H1 (cell line): ENCODE measurements around the gene SH3BP2.

Experiments
- BCL11A ChIP-seq, 2 experiments: IDR thresholded peaks; one replicate each; pipeline ENCODE4 v1.6.1; 2011; ENCODE audit warnings: low read depth in 2 of 2, low read length in 2 of 2, mild to moderate bottlenecking in 2 of 2
- CHD2 ChIP-seq: IDR thresholded peaks from 2 replicates; pipeline ENCODE4 v1.6.1; 2012; ENCODE audit warnings: low read length, improper control_type of control experiment
- CREB1 ChIP-seq: IDR thresholded peaks from 2 replicates; pipeline ENCODE4 v1.6.1; 2012; ENCODE audit warnings: inconsistent platforms
- CTCF ChIP-seq, 3 experiments: IDR thresholded peaks; 1 replicate in 2 of 3; 2 replicates in 1 of 3; pipeline versions ENCODE4 v1.5.1 to v1.6.1; 2011; ENCODE audit warnings: low read length in 3 of 3, mild to moderate bottlenecking in 3 of 3, inconsistent platforms in 2 of 3, low read depth in 1 of 3, moderate library complexity in 1 of 3; ENCODE audit not compliant: insufficient read depth in 1 of 3; ENCODE audit errors: control extremely low read depth in 1 of 3
- GABPA ChIP-seq: IDR thresholded peaks from 2 replicates; pipeline ENCODE4 v1.6.1; 2011; ENCODE audit warnings: mild to moderate bottlenecking, low read length, moderate library complexity, borderline replicate concordance; ENCODE audit not compliant: insufficient read depth
- JUN ChIP-seq: IDR thresholded peaks from 2 replicates; pipeline ENCODE4 v1.6.1; 2011; ENCODE audit warnings: low read depth, mild to moderate bottlenecking, improper control_type of control experiment, low read length
- POLR2A ChIP-seq, 2 experiments: IDR thresholded peaks; 1 replicate in 1 of 2; 2 replicates in 1 of 2; pipeline ENCODE4 v1.6.1; 2011; ENCODE audit warnings: low read depth in 2 of 2, low read length in 2 of 2, mild to moderate bottlenecking in 2 of 2; ENCODE audit errors: control extremely low read depth in 1 of 2
- RAD21 ChIP-seq, 2 experiments: IDR thresholded peaks in 1 of 2; conservative IDR thresholded peaks in 1 of 2; 2 replicates each; pipeline ENCODE4 v1.6.1; 2011; ENCODE audit warnings: low read depth in 2 of 2, low read length in 2 of 2, improper control_type of control experiment in 1 of 2, inconsistent platforms in 1 of 2, mild to moderate bottlenecking in 1 of 2, moderate library complexity in 1 of 2
- TBP ChIP-seq: IDR thresholded peaks from 2 replicates; pipeline ENCODE4 v1.6.1; 2011; ENCODE audit warnings: low read depth, low read length, improper control_type of control experiment

DNA sequence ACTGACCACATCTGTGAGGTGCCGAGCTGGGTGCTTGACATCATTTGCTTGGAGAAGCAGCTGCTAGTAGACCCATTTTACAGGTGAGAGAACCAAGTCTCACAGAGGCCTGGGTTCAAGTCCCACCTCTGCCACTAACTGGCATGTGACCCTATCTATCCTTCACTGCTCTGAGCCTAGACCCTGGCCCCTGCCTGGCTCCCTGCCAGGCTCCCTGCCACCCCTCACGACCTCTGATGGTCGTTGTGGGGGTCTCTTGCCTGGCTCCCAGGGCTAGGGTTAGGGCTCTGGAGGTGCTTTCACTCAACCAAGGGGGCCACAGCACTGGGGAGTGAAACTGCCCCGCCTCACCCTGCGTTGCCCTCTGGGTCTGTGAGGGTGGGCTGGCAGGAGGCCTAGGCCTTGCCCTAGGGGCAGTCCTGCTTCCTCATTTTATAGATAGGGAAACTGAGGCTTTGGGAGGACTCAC lies 43.5 kb downstream of the SH3BP2 start:
- TF ChIP-seq CREB1 (no peak), TBP (no peak), JUN (no peak), RAD21 (IDR thresholded peaks at IDR 0.05 in 1 of 2, conservative IDR thresholded peaks at IDR 0.05 in 1 of 2; ENCODE audit: low read depth in 2 of 2, low read length in 2 of 2) (no peak), CTCF (IDR thresholded peaks at IDR 0.05; ENCODE audit: control extremely low read depth in 1 of 3, insufficient read depth in 1 of 3, low read depth in 1 of 3, low read length in 3 of 3) (no peak), CHD2 (no peak), GABPA (no peak), BCL11A (IDR thresholded peaks at IDR 0.05; ENCODE audit: low read depth in 2 of 2, low read length in 2 of 2) (no peak), POLR2A (IDR thresholded peaks at IDR 0.05; ENCODE audit: control extremely low read depth in 1 of 2, low read depth in 2 of 2, low read length in 2 of 2) (no peak)
